IMR-90 (cell line): ENCODE data around the gene TBX1. TPM values are rescaled to one million over a fixed set of nuclear protein-coding genes. Genes with fewer than 3 reads are reported as not detected.

ENCODE experiments used
- ATAC-seq: fragments of 200-7000 bp; cut with Tn5 transposase; 2 replicates; pipeline ENCODE4 v1.9.1; 2020; ENCODE audit warnings: low read depth, mild to moderate bottlenecking, moderate library complexity
- BruUV-seq: library from RNA; stranded (reverse); fragments of 400-500 nt; replicated peaks from 2 replicates; lab custom pipeline; 2021; lab: Mats Ljungman, UMichigan
- CTCF ChIA-PET: fragments of 300-600 bp; formaldehyde crosslinking; extraction: SDS; loops from one replicate; lab custom pipeline; 2021; ENCODE audit warnings: antibody characterized with exemption; lab: Yijun Ruan, JAX
- POLR2A ChIA-PET: fragments of 300-600 bp; sonication (Branson Sonifier 250); formaldehyde crosslinking; loops from one replicate; lab custom pipeline; 2022; ENCODE audit warnings: antibody characterized with exemption; ENCODE audit not compliant: unreplicated experiment; lab: Charles Lee
- DNase-seq: peaks from one replicate; pipeline ENCODE4 v3.0.0; 2013
- H2AFZ ChIP-seq: replicated peaks from 2 replicates; pipeline ENCODE3; 2013; ENCODE audit warnings: low read length, mild to moderate bottlenecking; ENCODE audit not compliant: poor library complexity
- H2AK5ac ChIP-seq: 2 replicates; pipeline ENCODE4 v1.6.1; 2013; ENCODE audit warnings: low read depth, low read length, inconsistent platforms
- H2AK9ac ChIP-seq: replicated peaks from 2 replicates; pipeline ENCODE3; 2013; ENCODE audit warnings: mild to moderate bottlenecking, low read depth, low read length, moderate library complexity; ENCODE audit not compliant: poor library complexity
- H2BK120ac ChIP-seq: 2 replicates; pipeline ENCODE4 v1.6.1; 2013; ENCODE audit warnings: low read depth, low read length, inconsistent platforms
- H2BK15ac ChIP-seq: 3 replicates; pipeline ENCODE4 v1.6.1; 2013; ENCODE audit warnings: low read depth, low read length, inconsistent platforms
- H2BK20ac ChIP-seq: 2 replicates; pipeline ENCODE4 v1.6.1; 2013; ENCODE audit warnings: low read depth, mild to moderate bottlenecking, inconsistent platforms, low read length, moderate library complexity
- H2BK5ac ChIP-seq: 2 replicates; pipeline ENCODE4 v1.6.1; 2013; ENCODE audit warnings: mild to moderate bottlenecking, low read depth, low read length, inconsistent platforms; ENCODE audit not compliant: poor library complexity, severe bottlenecking
- H3K14ac ChIP-seq: replicated peaks from 2 replicates; pipeline ENCODE4 v1.6.1; 2013; ENCODE audit warnings: low read depth, low read length, inconsistent platforms
- H3K18ac ChIP-seq: 2 replicates; pipeline ENCODE4 v1.6.1; 2013; ENCODE audit warnings: low read depth, low read length, control low read depth
- H3K23ac ChIP-seq: 2 replicates; pipeline ENCODE4 v1.6.1; 2013; ENCODE audit warnings: low read depth, low read length, inconsistent platforms
- H3K27ac ChIP-seq: 2 replicates; pipeline ENCODE4 v1.5.1; 2013; ENCODE audit warnings: mild to moderate bottlenecking, control low read depth, low read length; ENCODE audit not compliant: insufficient read depth
- H3K27me3 ChIP-seq: 2 replicates; pipeline ENCODE4 v1.6.1; 2013; ENCODE audit warnings: low read length; ENCODE audit not compliant: control insufficient read depth, insufficient read depth
- H3K36me3 ChIP-seq: 2 replicates; pipeline ENCODE4 v1.6.1; 2013; ENCODE audit warnings: low read length, mixed read lengths; ENCODE audit not compliant: control insufficient read depth, insufficient read depth
- H3K4ac ChIP-seq: 2 replicates; pipeline ENCODE4 v1.6.1; 2013; ENCODE audit warnings: low read depth, low read length, inconsistent platforms
- H3K4me1 ChIP-seq: 2 replicates; pipeline ENCODE4 v1.6.1; 2013; ENCODE audit warnings: low read length, mixed read lengths; ENCODE audit not compliant: control insufficient read depth, insufficient read depth
- H3K4me2 ChIP-seq: 2 replicates; pipeline ENCODE4 v1.6.1; 2013; ENCODE audit warnings: low read depth, mild to moderate bottlenecking, control low read depth, low read length, moderate library complexity
- H3K4me3 ChIP-seq: 2 replicates; pipeline ENCODE4 v1.5.1; 2013; ENCODE audit warnings: low read depth, mild to moderate bottlenecking, control low read depth, low read length, moderate library complexity; ENCODE audit not compliant: insufficient read depth
- H3K56ac ChIP-seq: 2 replicates; pipeline ENCODE4 v1.6.1; 2013; ENCODE audit warnings: low read length, inconsistent platforms; ENCODE audit not compliant: insufficient read depth; ENCODE audit errors: extremely low read depth
- H3K79me1 ChIP-seq, 2 experiments: 2 replicates each; pipeline ENCODE4 v1.6.1; 2013; ENCODE audit warnings: low read length in 2 of 2, inconsistent platforms in 1 of 2, low read depth in 1 of 2
- H3K9ac ChIP-seq: 2 replicates; pipeline ENCODE4 v1.6.1; 2013; ENCODE audit warnings: low read depth, low read length, control low read depth
- H3K9me1 ChIP-seq: 2 replicates; pipeline ENCODE4 v1.6.1; 2013; ENCODE audit warnings: low read length, inconsistent platforms; ENCODE audit not compliant: insufficient read depth
- H3K9me3 ChIP-seq: 2 replicates; pipeline ENCODE4 v1.6.1; 2013; ENCODE audit warnings: low read length; ENCODE audit not compliant: control insufficient read depth, insufficient read depth
- H4K20me1 ChIP-seq: 2 replicates; pipeline ENCODE4 v1.6.1; 2013; ENCODE audit warnings: low read length, inconsistent platforms; ENCODE audit not compliant: insufficient read depth
- H4K5ac ChIP-seq: 2 replicates; pipeline ENCODE4 v1.6.1; 2013; ENCODE audit warnings: mild to moderate bottlenecking, low read depth, low read length, control low read depth
- H4K8ac ChIP-seq, 2 experiments: 2 replicates each; pipeline ENCODE4 v1.6.1; 2013; ENCODE audit warnings: low read depth in 2 of 2, low read length in 2 of 2, control low read depth in 1 of 2, inconsistent platforms in 1 of 2
- H4K91ac ChIP-seq: 2 replicates; pipeline ENCODE4 v1.6.1; 2013; ENCODE audit warnings: low read depth, low read length, inconsistent platforms; ENCODE audit not compliant: insufficient read depth
- FOS ChIP-seq: fragments of 150-350 bp; IDR thresholded peaks from 2 replicates; pipeline ENCODE4 v1.6.1; 2016; ENCODE audit warnings: low read depth, low read length
- MXI1 ChIP-seq: IDR thresholded peaks from 2 replicates; pipeline ENCODE4 v1.6.1; 2012; ENCODE audit warnings: low read depth, mild to moderate bottlenecking, low read length, moderate library complexity, borderline replicate concordance
- WGBS, 2 experiments: methylation state at CpG; one replicate each; pipeline versions ENCODE4 v1.1.5 to v1.1.7; 2013; ENCODE audit warnings: missing lambda C conversion rate in 2 of 2; ENCODE audit not compliant: insufficient read length in 1 of 2; ENCODE audit errors: extremely low coverage in 2 of 2; 5-methylcytosine and 5-hydroxymethylcytosine counted together
- dilution Hi-C: fragments of 300-500 bp; cut with HindIII; formaldehyde crosslinking; loops from one replicate; pipeline ENCODE4 v1.14.3; 2018; ENCODE audit warnings: low sequenced_read_pairs; ENCODE audit not compliant: unreplicated experiment
- in situ Hi-C: fragments of 300-500 bp; cut with MboI; formaldehyde crosslinking; loops from 3 replicates; pipeline ENCODE4 v1.14.3; 2019; ENCODE audit warnings: low sequenced_read_pairs, inconsistent platforms, mixed read lengths
- intact Hi-C: fragments of 100-400 bp; cut with micrococcal nuclease; formaldehyde crosslinking; loops from 2 replicates; pipeline ENCODE4 v1.10.0; 2022
- polyA plus RNA-seq, 3 experiments: library from polyadenylated mRNA; depleted of rRNA; stranded (reverse); fragments of >200 nt; gene quantifications; 2 replicates each; pipeline ENCODE4 v1.2.3, GENCODE V29; 2012; ENCODE audit warnings: low replicate concordance in 1 of 3
- total RNA-seq: library from RNA; depleted of rRNA; stranded (reverse); fragments of >200 nt; gene quantifications from 2 replicates; pipeline ENCODE4 v1.2.3, GENCODE V29; 2012
- TF ChIP-seq, protein P1 (sequence below): conservative IDR thresholded peaks from 2 replicates; pipeline ENCODE4 v1.5.1; 2012; ENCODE audit warnings: mild to moderate bottlenecking, low read depth, low read length, improper control_type of control experiment
- TF ChIP-seq, protein P2 (sequence below): fragments of 150-350 bp; IDR thresholded peaks from 2 replicates; pipeline ENCODE4 v1.6.1; 2017; ENCODE audit warnings: mild to moderate bottlenecking, antibody characterized with exemption, low read length, low read depth

The TBX1 gene
- total and polyA plus RNA-seq, 2 of the 4 experiments (the other 2 are of a cell fraction), result 0.03 TPM; not detected in 1

DNA sequence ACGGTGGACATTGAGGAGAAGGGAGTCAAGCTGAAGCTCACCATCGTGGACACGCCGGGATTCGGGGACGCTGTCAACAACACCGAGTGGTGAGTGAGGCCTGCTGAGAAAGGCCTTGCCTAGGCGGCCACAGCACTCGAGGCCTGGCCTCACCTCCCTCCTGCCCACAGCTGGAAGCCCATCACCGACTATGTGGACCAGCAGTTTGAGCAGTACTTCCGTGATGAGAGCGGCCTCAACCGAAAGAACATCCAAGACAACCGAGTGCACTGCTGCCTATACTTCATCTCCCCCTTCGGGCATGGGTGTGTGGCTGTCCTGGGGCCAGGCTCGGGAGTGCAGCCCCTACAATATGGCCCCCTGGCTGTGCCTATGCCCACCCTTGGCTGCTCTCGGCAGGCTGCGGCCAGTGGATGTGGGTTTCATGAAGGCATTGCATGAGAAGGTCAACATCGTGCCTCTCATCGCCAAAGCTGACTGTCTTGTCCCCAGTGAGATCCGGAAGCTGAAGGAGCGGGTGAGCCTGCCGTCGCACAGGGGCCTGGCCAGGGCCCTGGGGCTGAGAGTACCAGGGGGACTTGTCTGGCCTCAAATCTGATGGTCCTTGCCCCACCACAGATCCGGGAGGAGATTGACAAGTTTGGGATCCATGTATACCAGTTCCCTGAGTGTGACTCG, 40.3 kb upstream of the TBX1 start:
- in situ Hi-C loops, result no loop called here
- no TSS peak for BruUV-seq

More for the DNA sequence above, 40.3 kb upstream of the TBX1 start:
- intact Hi-C loops (no loop called here), dilution Hi-C loops (no loop called here)
- Histone ChIP-seq H4K20me1 (peaks cover 6% of the 10 kb centered on the region; the same call in 1 of the 2 replicates), H2AFZ (no peak overlapping the region), H3K56ac (no peak overlapping the region), H4K5ac (no peak overlapping the region), H2BK5ac (no peak overlapping the region), H3K9ac (no peak overlapping the region), H3K27ac (no peak overlapping the region), H3K36me3 (peaks cover 16% of the 10 kb centered on the region), H3K9me1 (peaks cover 7% of the 10 kb centered on the region), H3K14ac (no peak overlapping the region), H3K4me3 (no peak overlapping the region), H4K91ac (no peak overlapping the region), H2AK9ac (no peak overlapping the region), H3K79me1 (peaks cover 0 to 4% of the 10 kb centered on the region in 2 experiments; a peak in 1 of 4 replicates), H2AK5ac (no peak overlapping the region), H3K9me3 (no peaks in the 10 kb centered on the region), H2BK20ac (no peak overlapping the region), H3K4me1 (peaks cover 8% of the 10 kb centered on the region), H3K4me2 (no peak overlapping the region), H4K8ac (no peak overlapping the region), H3K27me3 (peaks cover 19% of the 10 kb centered on the region; the same call in 1 of the 2 replicates), H3K23ac (no peak overlapping the region), H3K18ac (no peak overlapping the region), H2BK15ac (no peak overlapping the region), H3K4ac (no peak overlapping the region), H2BK120ac (no peak overlapping the region)
- ATAC-seq (no peak), DNase-seq (no peak)
- WGBS, 2 experiments, result 98% methylated on average over 11 of the region's 26 CpGs; no CpG with 5 or more reads in 1 of the 2 experiments
- TF ChIP-seq, protein P1, sequence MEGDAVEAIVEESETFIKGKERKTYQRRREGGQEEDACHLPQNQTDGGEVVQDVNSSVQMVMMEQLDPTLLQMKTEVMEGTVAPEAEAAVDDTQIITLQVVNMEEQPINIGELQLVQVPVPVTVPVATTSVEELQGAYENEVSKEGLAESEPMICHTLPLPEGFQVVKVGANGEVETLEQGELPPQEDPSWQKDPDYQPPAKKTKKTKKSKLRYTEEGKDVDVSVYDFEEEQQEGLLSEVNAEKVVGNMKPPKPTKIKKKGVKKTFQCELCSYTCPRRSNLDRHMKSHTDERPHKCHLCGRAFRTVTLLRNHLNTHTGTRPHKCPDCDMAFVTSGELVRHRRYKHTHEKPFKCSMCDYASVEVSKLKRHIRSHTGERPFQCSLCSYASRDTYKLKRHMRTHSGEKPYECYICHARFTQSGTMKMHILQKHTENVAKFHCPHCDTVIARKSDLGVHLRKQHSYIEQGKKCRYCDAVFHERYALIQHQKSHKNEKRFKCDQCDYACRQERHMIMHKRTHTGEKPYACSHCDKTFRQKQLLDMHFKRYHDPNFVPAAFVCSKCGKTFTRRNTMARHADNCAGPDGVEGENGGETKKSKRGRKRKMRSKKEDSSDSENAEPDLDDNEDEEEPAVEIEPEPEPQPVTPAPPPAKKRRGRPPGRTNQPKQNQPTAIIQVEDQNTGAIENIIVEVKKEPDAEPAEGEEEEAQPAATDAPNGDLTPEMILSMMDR, result no peak
- TF ChIP-seq, protein P2, sequence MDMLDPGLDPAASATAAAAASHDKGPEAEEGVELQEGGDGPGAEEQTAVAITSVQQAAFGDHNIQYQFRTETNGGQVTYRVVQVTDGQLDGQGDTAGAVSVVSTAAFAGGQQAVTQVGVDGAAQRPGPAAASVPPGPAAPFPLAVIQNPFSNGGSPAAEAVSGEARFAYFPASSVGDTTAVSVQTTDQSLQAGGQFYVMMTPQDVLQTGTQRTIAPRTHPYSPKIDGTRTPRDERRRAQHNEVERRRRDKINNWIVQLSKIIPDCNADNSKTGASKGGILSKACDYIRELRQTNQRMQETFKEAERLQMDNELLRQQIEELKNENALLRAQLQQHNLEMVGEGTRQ, result no peak
- no peak for TF ChIP-seq MXI1
- no peak for TF ChIP-seq FOS
- ChIA-PET CTCF (no interaction called here), POLR2A (no interaction called here)
